UCSD-AML1 (cell line): ENCODE measurements around the gene GAS2L2.

ENCODE experiments used
- DNase-seq: peaks from one replicate; lab custom pipeline; 2025; ENCODE audit not compliant: unreplicated experiment; lab: John Stamatoyannopoulos, UW

GAS2L2 gene

GRCh38 chr17:35748341-35748841 is 4.6 kb downstream of the GAS2L2 start:
- no peak for DNase-seq

- DNase-seq, result peak; percentile 69
Measured at GRCh38 chr17:35747540-35748017, 5.5 kb downstream of the GAS2L2 start.

- DNase-seq, result no peak
Measured at GRCh38 chr17:35745749-35746320, 7.2 kb downstream of the GAS2L2 start.

GRCh38 chr17:35745246-35745645 is 7.8 kb downstream of the GAS2L2 start:
- DNase-seq, result no peak

- DNase-seq, result no peak
Measured at GRCh38 chr17:35744830-35745229, 8.2 kb downstream of the GAS2L2 start.

DNA sequence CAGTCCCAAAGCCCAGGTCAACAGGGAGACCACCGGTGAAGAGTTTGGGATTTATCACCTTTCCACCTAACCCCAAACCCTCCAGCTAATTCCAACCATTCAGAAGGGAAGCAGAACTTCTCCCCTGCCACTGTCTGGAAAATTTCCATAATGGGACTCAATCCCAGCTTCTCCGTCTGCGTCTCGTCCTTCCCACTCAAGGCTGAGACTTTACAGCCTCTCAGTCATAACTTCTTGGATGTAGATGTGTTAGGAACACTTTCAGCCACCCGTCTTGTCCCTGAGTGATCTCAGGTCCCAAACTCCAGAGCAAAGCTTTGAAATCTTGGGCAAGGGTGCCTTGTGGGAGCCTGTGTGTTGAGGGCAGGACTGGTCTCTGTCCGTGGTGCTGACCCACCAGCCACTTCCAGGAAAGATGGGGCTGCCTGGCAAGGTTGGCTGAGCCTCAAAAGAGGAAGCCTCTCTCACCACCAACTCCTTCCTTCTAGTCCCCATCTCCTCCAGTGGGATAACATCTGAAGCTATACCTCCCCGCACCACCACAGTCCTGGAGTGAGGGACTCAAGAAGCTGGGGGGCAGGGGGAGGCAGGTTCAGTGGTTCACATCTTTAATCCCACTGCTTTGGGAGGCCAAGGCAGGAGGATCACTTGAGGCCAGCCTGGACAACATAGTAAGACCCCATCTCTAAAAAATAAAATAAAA is 9.3 kb downstream of the GAS2L2 start:
- peak; percentile 67 for DNase-seq

DNA sequence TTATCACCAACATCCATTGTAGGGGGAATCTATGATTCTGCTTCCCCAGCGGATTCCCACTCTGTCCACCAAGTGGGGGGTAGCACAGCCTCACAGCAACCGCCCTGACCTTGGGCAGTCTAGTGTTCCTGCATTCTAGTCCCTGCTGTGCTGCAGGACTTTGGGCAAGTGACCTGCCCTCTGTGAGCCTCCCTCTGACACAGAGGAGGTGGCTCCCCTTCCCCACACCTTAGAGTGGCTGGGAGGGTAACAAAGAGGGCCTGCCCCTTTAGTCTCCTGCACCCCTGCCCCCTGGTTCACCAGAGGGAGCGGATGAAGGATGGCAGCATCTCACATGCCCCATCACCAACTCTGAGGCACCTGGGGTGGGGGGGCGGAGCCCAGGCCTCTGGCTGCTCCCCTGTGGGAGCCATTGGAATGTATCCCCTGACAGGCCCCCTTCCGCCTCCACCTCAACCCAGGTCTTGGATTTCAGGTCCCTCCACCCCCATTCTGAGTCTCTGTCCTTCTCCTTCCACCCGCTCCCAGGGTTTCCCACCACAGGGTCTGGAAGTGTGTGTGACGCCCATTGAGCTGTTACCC is 10.1 kb downstream of the GAS2L2 start:
- no peak for DNase-seq

- no peak for DNase-seq
Measured at GRCh38 chr17:35742496-35742895, 10.5 kb downstream of the GAS2L2 start.

- no peak for DNase-seq
Measured at GRCh38 chr17:35740997-35741931, 11.8 kb downstream of the GAS2L2 start.

GRCh38 chr17:35740216-35740615 is 12.8 kb downstream of the GAS2L2 start:
- DNase-seq, result no peak

GRCh38 chr17:35738519-35739133 is 14.4 kb downstream of the GAS2L2 start:
- no peak for DNase-seq

- no peak for DNase-seq
Measured at GRCh38 chr17:35736236-35736635, 16.8 kb downstream of the GAS2L2 start.

- DNase-seq, result no peak
Measured at GRCh38 chr17:35735036-35735805, 17.8 kb downstream of the GAS2L2 start.

DNA sequence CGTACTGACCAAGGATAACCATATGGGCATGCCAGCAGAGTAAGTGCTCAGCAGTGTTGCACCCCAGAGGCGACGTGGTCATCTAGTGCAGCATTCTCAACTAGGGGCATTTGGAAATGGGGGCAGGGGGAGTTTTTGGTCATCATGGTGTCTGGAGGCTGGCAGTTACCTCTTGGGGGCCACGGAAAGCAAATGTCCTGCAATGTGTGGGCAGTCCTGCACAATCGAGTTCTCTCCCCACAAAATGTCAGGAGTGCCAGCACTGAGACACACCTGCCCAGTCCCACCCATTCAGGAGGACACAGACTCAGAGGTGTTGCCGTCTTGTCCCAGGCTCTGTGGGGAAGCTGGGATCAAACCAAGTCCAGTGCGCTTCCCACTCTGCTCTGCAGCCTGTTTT is 18.6 kb downstream of the GAS2L2 start:
- DNase-seq, result no peak

DNA sequence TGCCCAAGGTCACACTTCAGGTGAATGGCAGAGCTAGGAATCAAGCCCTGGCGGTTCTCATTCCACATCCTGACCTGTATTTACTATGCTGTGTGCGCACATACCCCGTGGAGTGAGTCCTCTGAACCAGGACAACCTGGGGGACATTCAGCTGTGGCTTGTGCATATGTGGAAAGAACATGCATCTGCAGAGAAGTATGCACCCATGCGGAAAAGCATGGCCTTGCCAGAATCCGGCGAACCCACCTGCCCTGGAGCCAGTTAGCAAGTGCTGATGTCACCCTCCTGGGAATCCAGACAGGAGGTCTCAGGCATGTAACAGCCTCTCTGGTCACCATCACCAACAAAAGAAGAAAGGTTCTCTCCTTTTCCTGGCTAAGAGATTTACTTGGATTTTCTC is 19.7 kb downstream of the GAS2L2 start:
- DNase-seq, result no peak

DNA sequence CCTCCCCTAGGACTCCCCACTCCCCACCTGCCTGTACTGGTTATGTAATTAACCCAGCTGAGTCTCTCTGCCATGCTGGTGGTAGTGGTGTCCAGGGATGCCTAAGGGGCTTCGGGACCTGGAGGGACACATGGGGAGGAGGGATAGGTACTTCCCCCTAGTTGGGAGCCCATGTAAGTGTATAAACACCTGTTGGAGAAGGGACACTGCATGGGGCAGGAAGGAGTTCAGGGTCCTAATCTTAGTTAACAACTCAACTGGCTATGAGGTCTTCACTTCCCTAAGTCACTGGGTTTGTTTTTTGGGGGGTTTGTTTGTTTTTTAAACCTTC is 20.3 kb downstream of the GAS2L2 start:
- DNase-seq, result no peak

DNA sequence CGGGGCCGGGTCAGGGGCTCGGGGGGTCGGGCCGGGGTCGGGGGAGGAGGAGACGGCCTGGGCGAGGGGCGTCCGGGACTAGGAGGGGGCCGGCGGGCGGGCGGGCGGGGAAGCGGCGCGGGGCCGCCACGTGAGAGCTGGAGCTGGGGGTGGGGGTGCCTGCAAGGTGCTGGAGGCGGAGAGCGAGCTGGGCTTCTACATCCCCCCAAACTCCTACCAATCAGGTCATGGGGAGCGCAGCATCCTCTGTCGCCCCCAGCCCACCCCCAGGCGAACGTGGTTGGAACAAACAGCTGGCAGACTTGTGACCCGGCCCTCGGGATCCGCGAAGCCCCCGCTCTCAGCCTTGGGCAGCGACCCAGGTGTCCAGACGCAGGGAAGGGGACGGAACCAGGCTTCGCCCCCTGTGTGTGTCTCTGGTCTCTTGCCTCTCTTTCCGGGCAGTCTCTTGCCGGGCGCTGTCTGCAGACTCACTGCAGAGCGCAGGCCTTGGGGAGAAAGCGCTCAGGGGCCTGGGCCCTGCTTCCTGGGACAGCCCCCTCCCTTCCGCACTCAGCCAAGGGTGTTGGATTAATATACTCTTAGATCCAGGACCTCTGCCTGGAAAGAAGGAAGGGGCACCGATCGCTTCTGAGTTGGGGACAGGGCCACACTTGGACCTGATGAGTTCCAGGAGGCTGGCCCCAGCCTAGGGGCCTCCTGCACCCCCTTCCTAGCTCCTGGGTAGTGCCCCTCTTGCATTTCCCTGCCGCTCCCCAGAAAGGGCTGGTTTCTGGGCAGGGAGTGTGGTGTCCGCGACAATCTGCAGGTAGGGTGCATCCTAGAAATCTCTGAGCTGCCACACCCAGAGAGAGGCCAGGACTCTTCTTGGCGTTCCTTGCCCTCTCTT is 20.9 kb downstream of the GAS2L2 start:
- DNase-seq, result no peak

GRCh38 chr17:35731239-35731916 is 21.7 kb downstream of the GAS2L2 start, which contains the start of gene RASL10B:
Gene RASL10B (plus strand): TSS chr17:35731639. CDS start chr17:35735185, 3,546 bp downstream.
- no peak for DNase-seq
